ENCODE data around the gene HINT2.

The HINT2 gene

GRCh38 chr9:35814841-35815543 is at the start of gene HINT2:
Gene HINT2, minus strand, starts transcription at chr9:35815042. Its CDS starts 63 bp downstream, at chr9:35814979.
- DNase-seq: peak; percentile 87 to 97 (median 95)

- no peak for DNase-seq
These were observed 48.7 kb upstream of the HINT2 start for GRCh38 chr9:35863583-35863982.

- no peak for DNase-seq
These were observed 47.5 kb upstream of the HINT2 start for GRCh38 chr9:35862328-35862727.

GRCh38 chr9:35861161-35861897 is 46.5 kb upstream of the HINT2 start:
- DNase-seq: no peak

GRCh38 chr9:35859990-35860339 is 45.1 kb upstream of the HINT2 start:
- DNase-seq: no peak

GRCh38 chr9:35859310-35859989 is 44.6 kb upstream of the HINT2 start:
- no peak for DNase-seq

GRCh38 chr9:35858458-35858857 is 43.6 kb upstream of the HINT2 start:
- no peak for DNase-seq

GRCh38 chr9:35856882-35857281 is 42.0 kb upstream of the HINT2 start:
- DNase-seq: no peak

- no peak for DNase-seq
These were observed 41.4 kb upstream of the HINT2 start for GRCh38 chr9:35856206-35856605.

- DNase-seq: no peak
These were observed 39.4 kb upstream of the HINT2 start for GRCh38 chr9:35854091-35854762.

- DNase-seq: no peak
These were observed 38.3 kb upstream of the HINT2 start for GRCh38 chr9:35852876-35853865.

GRCh38 chr9:35852267-35852815 is 37.5 kb upstream of the HINT2 start:
- DNase-seq: no peak

GRCh38 chr9:35847792-35848572 is 33.1 kb upstream of the HINT2 start:
- no peak for DNase-seq

- no peak for DNase-seq
These were observed 31.3 kb upstream of the HINT2 start for GRCh38 chr9:35845824-35846771.

- peak in 5 of 6 experiments; percentile 27 to 76 (median 72) for DNase-seq
These were observed 29.9 kb upstream of the HINT2 start for GRCh38 chr9:35844628-35845270.

GRCh38 chr9:35842795-35843194 is 28.0 kb upstream of the HINT2 start:
- DNase-seq: no peak

GRCh38 chr9:35842020-35842745 is 27.3 kb upstream of the HINT2 start:
- DNase-seq: no peak

- no peak for DNase-seq
These were observed 26.7 kb upstream of the HINT2 start for GRCh38 chr9:35841645-35841900.
